ENCODE data around the gene ERVV-1. TPM values are rescaled to one million over a fixed set of nuclear protein-coding genes. Genes with fewer than 3 reads are reported as not detected.

ERVV-1 gene
- polyA plus RNA-seq, 1 donor (not counting 4 experiments of a cell fraction or from before 2014, with no cell fraction given) = not detected

DNA sequence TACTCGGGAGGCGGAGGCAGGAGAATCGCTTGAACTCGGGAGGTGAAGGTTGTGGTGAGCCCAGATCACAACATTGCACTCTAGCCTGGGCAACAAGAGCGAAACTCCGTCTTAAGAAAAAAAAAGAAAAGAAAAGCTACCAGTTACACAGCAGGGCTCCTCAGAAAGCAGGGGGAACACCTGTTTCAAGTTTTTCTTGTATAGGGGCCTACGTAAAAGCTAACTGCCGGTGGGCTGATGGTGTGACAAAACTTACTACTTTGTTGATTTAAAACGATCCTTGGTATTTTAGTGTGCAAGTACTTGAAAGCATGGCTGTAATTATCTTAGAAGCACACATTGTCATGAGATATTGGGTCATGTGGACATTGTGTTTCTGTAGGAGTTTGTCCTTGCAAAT lies 15.7 kb upstream of the ERVV-1 start:
- dilution Hi-C loops (cut with MboI; ENCODE audit: extremely low pct_ligation_motif_present, low sequenced_read_pairs) = no loop called here
- FAIRE-seq = no peak
- Histone ChIP-seq H3K4me3 (ENCODE audit: control insufficient read depth in 2 of 3, extremely low read depth in 1 of 3, insufficient read depth in 2 of 3, low read depth in 1 of 3, low read length in 3 of 3) (no peak overlapping the region), H3K4me1 (ENCODE audit: control insufficient read depth, extremely low read depth, insufficient read depth, low read length) (peaks cover 2% of the 10 kb centered on the region), H4K20me1 (ENCODE audit: control insufficient read depth, extremely low read depth, insufficient read depth, low read length) (no peaks in the 10 kb centered on the region), H2AFZ (ENCODE audit: control insufficient read depth, low read length) (no peak overlapping the region), H3K9me3 (ENCODE audit: control insufficient read depth, low read depth, low read length) (peaks cover 2% of the 10 kb centered on the region), H3K9me1 (ENCODE audit: control insufficient read depth, extremely low read depth, insufficient read depth, low read length) (no peaks in the 10 kb centered on the region), H3K4me2 (ENCODE audit: control insufficient read depth, extremely low read depth, insufficient read depth, low read depth, low read length) (no peak overlapping the region), H3K36me3 (ENCODE audit: control insufficient read depth in 2 of 2, extremely low read depth in 1 of 2, insufficient read depth in 2 of 2, low read length in 2 of 2) (no peaks in the 10 kb centered on the region), H3K9ac (ENCODE audit: control insufficient read depth, extremely low read depth, insufficient read depth, low read length) (no peak overlapping the region), H3K27me3 (ENCODE audit: control insufficient read depth, extremely low read depth, insufficient read depth, low read length) (no peaks in the 10 kb centered on the region), H3K27ac (ENCODE audit: control insufficient read depth, insufficient read depth, low read length) (no peak overlapping the region), H3K79me2 (ENCODE audit: control insufficient read depth, insufficient read depth, low read length) (no peaks in the 10 kb centered on the region)
- no peak for DNase-seq (ENCODE audit: low read depth, low spot score)
- TF ChIP-seq EZH2 (IDR thresholded peaks at IDR 0.05; ENCODE audit: low read length) = no peak
- TF ChIP-seq, protein P1, sequence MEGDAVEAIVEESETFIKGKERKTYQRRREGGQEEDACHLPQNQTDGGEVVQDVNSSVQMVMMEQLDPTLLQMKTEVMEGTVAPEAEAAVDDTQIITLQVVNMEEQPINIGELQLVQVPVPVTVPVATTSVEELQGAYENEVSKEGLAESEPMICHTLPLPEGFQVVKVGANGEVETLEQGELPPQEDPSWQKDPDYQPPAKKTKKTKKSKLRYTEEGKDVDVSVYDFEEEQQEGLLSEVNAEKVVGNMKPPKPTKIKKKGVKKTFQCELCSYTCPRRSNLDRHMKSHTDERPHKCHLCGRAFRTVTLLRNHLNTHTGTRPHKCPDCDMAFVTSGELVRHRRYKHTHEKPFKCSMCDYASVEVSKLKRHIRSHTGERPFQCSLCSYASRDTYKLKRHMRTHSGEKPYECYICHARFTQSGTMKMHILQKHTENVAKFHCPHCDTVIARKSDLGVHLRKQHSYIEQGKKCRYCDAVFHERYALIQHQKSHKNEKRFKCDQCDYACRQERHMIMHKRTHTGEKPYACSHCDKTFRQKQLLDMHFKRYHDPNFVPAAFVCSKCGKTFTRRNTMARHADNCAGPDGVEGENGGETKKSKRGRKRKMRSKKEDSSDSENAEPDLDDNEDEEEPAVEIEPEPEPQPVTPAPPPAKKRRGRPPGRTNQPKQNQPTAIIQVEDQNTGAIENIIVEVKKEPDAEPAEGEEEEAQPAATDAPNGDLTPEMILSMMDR (optimal IDR thresholded peaks at IDR 0.05 in 1 of 3, IDR thresholded peaks at IDR 0.05 in 1 of 3, conservative IDR thresholded peaks at IDR 0.05 in 1 of 3; ENCODE audit: extremely low read depth in 1 of 3, insufficient read depth in 2 of 3, low read length in 3 of 3) = no peak

DNA sequence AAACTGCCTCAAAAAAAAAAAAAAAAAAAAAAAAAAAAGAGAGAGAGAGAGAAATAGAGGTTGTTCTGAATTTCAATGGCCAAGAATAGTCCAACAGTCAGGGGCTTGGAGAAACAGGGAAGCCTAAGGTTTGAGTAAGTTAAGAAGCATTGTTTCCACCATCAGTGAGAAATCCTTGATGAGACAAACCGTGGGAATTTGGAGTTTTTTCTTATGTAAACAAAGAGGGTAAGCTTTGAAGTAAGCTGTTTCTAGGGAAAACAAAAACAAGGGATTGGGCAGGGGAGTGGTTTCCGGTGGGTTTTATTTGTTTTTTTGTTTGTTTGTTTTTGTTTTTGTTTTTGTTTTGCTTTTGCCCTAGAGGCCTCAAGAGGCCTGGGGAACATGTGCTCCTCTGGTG lies 11.2 kb upstream of the ERVV-1 start:
- H3K79me2 ChIP-seq (ENCODE audit: control insufficient read depth, insufficient read depth, low read length) = no peaks in the 10 kb centered on the region
- no peak overlapping the region for H3K4me3 ChIP-seq (ENCODE audit: control insufficient read depth in 2 of 3, extremely low read depth in 1 of 3, insufficient read depth in 2 of 3, low read depth in 1 of 3, low read length in 3 of 3)
- no peak overlapping the region for H3K9ac ChIP-seq (ENCODE audit: control insufficient read depth, extremely low read depth, insufficient read depth, low read length)
- H3K36me3 ChIP-seq (ENCODE audit: control insufficient read depth in 2 of 2, extremely low read depth in 1 of 2, insufficient read depth in 2 of 2, low read length in 2 of 2) = no peaks in the 10 kb centered on the region
- H3K9me1 ChIP-seq (ENCODE audit: control insufficient read depth, extremely low read depth, insufficient read depth, low read length) = no peaks in the 10 kb centered on the region
- no peak for FAIRE-seq
- no peaks in the 10 kb centered on the region for H4K20me1 ChIP-seq (ENCODE audit: control insufficient read depth, extremely low read depth, insufficient read depth, low read length)
- dilution Hi-C loops (cut with MboI; ENCODE audit: extremely low pct_ligation_motif_present, low sequenced_read_pairs) = no loop called here
- H3K4me2 ChIP-seq (ENCODE audit: control insufficient read depth, extremely low read depth, insufficient read depth, low read depth, low read length) = no peak overlapping the region
- TF ChIP-seq EZH2 (IDR thresholded peaks at IDR 0.05; ENCODE audit: low read length) = no peak
- TF ChIP-seq, protein P1 (optimal IDR thresholded peaks at IDR 0.05 in 1 of 3, IDR thresholded peaks at IDR 0.05 in 1 of 3, conservative IDR thresholded peaks at IDR 0.05 in 1 of 3; ENCODE audit: extremely low read depth in 1 of 3, insufficient read depth in 2 of 3, low read length in 3 of 3) = no peak
- no peaks in the 10 kb centered on the region for H3K4me1 ChIP-seq (ENCODE audit: control insufficient read depth, extremely low read depth, insufficient read depth, low read length)
- DNase-seq (ENCODE audit: low read depth, low spot score) = no peak
- no peaks in the 10 kb centered on the region for H3K27me3 ChIP-seq (ENCODE audit: control insufficient read depth, extremely low read depth, insufficient read depth, low read length)
- H3K27ac ChIP-seq (ENCODE audit: control insufficient read depth, insufficient read depth, low read length) = no peak overlapping the region
- H2AFZ ChIP-seq (ENCODE audit: control insufficient read depth, low read length) = no peak overlapping the region
- peaks cover 5% of the 10 kb centered on the region for H3K9me3 ChIP-seq (ENCODE audit: control insufficient read depth, low read depth, low read length)

All from keratinocyte (primary cell).